Measurements from ENCODE around the gene STRIT1. TPM values are rescaled to one million over a fixed set of nuclear protein-coding genes. Genes with fewer than 3 reads are reported as not detected.

STRIT1 gene
- total and polyA plus RNA-seq, 10 of the 15 experiments (the other 5 are each of a cell fraction or from before 2014, with no cell fraction given): not detected

GRCh38 chr3:155262295-155262694, 31.2 kb downstream of the STRIT1 start:
- in situ Hi-C loops (cut with MboI): no loop called here
- Histone ChIP-seq H3K79me2 (ENCODE audit: control insufficient read depth, insufficient read depth, low read length) (no peaks in the 10 kb centered on the region), H3K9me3 (replicated peaks; ENCODE audit: control insufficient read depth, insufficient read depth, low read length) (no peaks in the 10 kb centered on the region), H2AFZ (ENCODE audit: control insufficient read depth, low read depth, low read length) (no peak overlapping the region), H3K27me3 (replicated peaks in 1 of 2; ENCODE audit: control insufficient read depth in 2 of 2, insufficient read depth in 2 of 2, low read length in 1 of 2) (no peaks in the 10 kb centered on the region), H3K9ac (ENCODE audit: control insufficient read depth, insufficient read depth, low read length) (no peak overlapping the region), H3K36me3 (ENCODE audit: control insufficient read depth in 2 of 2, insufficient read depth in 2 of 2, low read length in 1 of 2) (no peaks in the 10 kb centered on the region), H3K4me1 (ENCODE audit: control insufficient read depth, insufficient read depth, low read length) (no peaks in the 10 kb centered on the region), H4K20me1 (ENCODE audit: control insufficient read depth, insufficient read depth) (no peaks in the 10 kb centered on the region), H3K4me3 (no peak overlapping the region), H3K4me2 (ENCODE audit: control insufficient read depth, insufficient read depth) (no peak overlapping the region), H3K27ac (ENCODE audit: control insufficient read depth, insufficient read depth) (no peak overlapping the region)
- FAIRE-seq (no peak), ATAC-seq (no peak), DNase-seq (ENCODE audit: low read depth, low spot score) (no peak)
- TF ChIP-seq SIN3A (IDR thresholded peaks at IDR 0.05; ENCODE audit: low read depth, low read length) (no peak), PAX8 (IDR thresholded peaks at IDR 0.05) (no peak), HCFC1 (IDR thresholded peaks at IDR 0.05; ENCODE audit: low read length) (no peak), NFXL1 (IDR thresholded peaks at IDR 0.05; ENCODE audit: borderline replicate concordance) (no peak), TARDBP (IDR thresholded peaks at IDR 0.05; ENCODE audit: borderline replicate concordance) (no peak), CHD4 (IDR thresholded peaks at IDR 0.05) (no peak), CEBPZ (IDR thresholded peaks at IDR 0.05; ENCODE audit: low read depth, low read length) (no peak), PML (IDR thresholded peaks at IDR 0.05; ENCODE audit: low read length) (no peak), BCL3 (IDR thresholded peaks at IDR 0.05; ENCODE audit: borderline replicate concordance, insufficient read depth, low read depth, low read length, poor library complexity, severe bottlenecking) (no peak), ZNF622 (IDR thresholded peaks at IDR 0.05) (no peak), SPI1 (IDR thresholded peaks at IDR 0.05; ENCODE audit: borderline replicate concordance, insufficient read depth, low read depth, low read length) (no peak), E2F8 (IDR thresholded peaks at IDR 0.05; ENCODE audit: low read depth, partially characterized antibody) (no peak), RELA (IDR thresholded peaks at IDR 0.05; ENCODE audit: borderline replicate concordance, partially characterized antibody) (no peak), HDAC2 (IDR thresholded peaks at IDR 0.05) (no peak), SP1 (IDR thresholded peaks at IDR 0.05; ENCODE audit: low read depth, low read length) (no peak)
- RAD21 ChIA-PET (ENCODE audit: unreplicated experiment): no interaction called here
- intact Hi-C loops (cut with micrococcal nuclease; ENCODE audit: unreplicated experiment): no loop called here
- POLR2A ChIA-PET: no interaction called here
- WGBS (ENCODE audit: insufficient coverage, insufficient replicate concordance, low lambda C conversion rate, missing lambda C conversion rate): 5% methylated on average over 1 of the region's 1 CpG
- no TSS peak for BruUV-seq (replicated peaks)
- CTCF ChIA-PET: interaction anchor here (0.5 kb wide), 1 partner anchor 35 kb away, joined by 3 read pairs; no protein-coding TSS in a partner anchor
- SMC1A ChIA-PET (ENCODE audit: uncharacterized antibody, unreplicated experiment): no interaction called here
